AG10803 (cell line): ENCODE measurements around the gene PKP1.

Source experiments
- DNase-seq: peaks from one replicate; pipeline ENCODE4 v3.0.0; 2010; ENCODE audit warnings: low read depth
- H3K4me3 ChIP-seq: 2 replicates; pipeline ENCODE4 v1.5.1; 2011; ENCODE audit warnings: mild to moderate bottlenecking, low read length, control low read depth
- TF ChIP-seq, protein P1 (sequence below): conservative IDR thresholded peaks from 2 replicates; pipeline ENCODE4 v1.5.1; 2011; ENCODE audit warnings: mild to moderate bottlenecking, low read length, control low read depth, inconsistent platforms

Gene PKP1

GRCh38 chr1:201320168-201320788, 37.0 kb downstream of the PKP1 start:
- no peak for DNase-seq
- no peak overlapping the region for H3K4me3 ChIP-seq
- TF ChIP-seq, protein P1, sequence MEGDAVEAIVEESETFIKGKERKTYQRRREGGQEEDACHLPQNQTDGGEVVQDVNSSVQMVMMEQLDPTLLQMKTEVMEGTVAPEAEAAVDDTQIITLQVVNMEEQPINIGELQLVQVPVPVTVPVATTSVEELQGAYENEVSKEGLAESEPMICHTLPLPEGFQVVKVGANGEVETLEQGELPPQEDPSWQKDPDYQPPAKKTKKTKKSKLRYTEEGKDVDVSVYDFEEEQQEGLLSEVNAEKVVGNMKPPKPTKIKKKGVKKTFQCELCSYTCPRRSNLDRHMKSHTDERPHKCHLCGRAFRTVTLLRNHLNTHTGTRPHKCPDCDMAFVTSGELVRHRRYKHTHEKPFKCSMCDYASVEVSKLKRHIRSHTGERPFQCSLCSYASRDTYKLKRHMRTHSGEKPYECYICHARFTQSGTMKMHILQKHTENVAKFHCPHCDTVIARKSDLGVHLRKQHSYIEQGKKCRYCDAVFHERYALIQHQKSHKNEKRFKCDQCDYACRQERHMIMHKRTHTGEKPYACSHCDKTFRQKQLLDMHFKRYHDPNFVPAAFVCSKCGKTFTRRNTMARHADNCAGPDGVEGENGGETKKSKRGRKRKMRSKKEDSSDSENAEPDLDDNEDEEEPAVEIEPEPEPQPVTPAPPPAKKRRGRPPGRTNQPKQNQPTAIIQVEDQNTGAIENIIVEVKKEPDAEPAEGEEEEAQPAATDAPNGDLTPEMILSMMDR: no peak

GRCh38 chr1:201321826-201322390, 38.6 kb downstream of the PKP1 start:
- TF ChIP-seq, protein P1: no peak
- no peak overlapping the region for H3K4me3 ChIP-seq
- DNase-seq: no peak

GRCh38 chr1:201322653-201323510, 39.6 kb downstream of the PKP1 start:
- TF ChIP-seq, protein P1: no peak
- H3K4me3 ChIP-seq: no peak overlapping the region
- DNase-seq: no peak

DNA sequence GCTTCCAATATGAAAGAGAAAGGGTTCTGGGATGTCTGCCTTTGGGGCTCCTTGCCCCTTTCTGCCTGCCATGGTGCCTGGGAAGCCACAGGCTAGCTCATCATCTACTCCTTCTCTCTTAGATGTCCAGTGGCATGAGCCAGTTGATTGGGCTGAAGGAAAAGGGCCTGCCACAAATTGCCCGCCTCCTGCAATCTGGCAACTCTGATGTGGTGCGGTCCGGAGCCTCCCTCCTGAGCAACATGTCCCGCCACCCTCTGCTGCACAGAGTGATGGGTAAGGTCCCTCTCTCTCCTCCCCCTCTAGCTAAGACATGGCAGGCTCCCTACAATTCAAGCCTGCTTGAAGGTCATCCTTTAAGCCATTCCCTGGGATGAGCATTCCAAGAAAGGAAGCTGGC, 41.0 kb downstream of the PKP1 start:
- H3K4me3 ChIP-seq: no peak overlapping the region
- TF ChIP-seq, protein P1: no peak
- DNase-seq: no peak

GRCh38 chr1:201324821-201325677, 41.7 kb downstream of the PKP1 start:
- no peak overlapping the region for H3K4me3 ChIP-seq
- TF ChIP-seq, protein P1: no peak
- no peak for DNase-seq

GRCh38 chr1:201325678-201326060, 42.4 kb downstream of the PKP1 start:
- no peak for DNase-seq
- TF ChIP-seq, protein P1: no peak
- H3K4me3 ChIP-seq: no peak overlapping the region
